CD4-positive, CD25-positive, alpha-beta regulatory T cell (primary cell): ENCODE measurements around the gene RNF213. TPM values are rescaled to one million over a fixed set of nuclear protein-coding genes. Genes with fewer than 3 reads are reported as not detected.
"Not testable (repeated sequence)": the region's sequence is repeated elsewhere in the genome, so short reads cannot be mapped to it uniquely, and the experiment has no call there.

ENCODE experiments used
- ATAC-seq, 2 donors: fragments of 150-1000 bp; cut with Tn5 transposase; one replicate each; pipeline ENCODE4 v1.10.0; 2021; ENCODE audit warnings: low read depth in 2 of 2, moderate number of reproducible peaks in 2 of 2, moderate library complexity in 1 of 2
- DNase-seq, 3 donors: peaks; one replicate each; pipeline versions ENCODE4 v3.0.0 to v3.0.0-alpha.2; 2012 to 2022; ENCODE audit warnings: mixed read lengths in 1 of 3
- H3K27ac ChIP-seq: one replicate; pipeline ENCODE4 v1.7.0; 2013; ENCODE audit warnings: mild to moderate bottlenecking, low read length; ENCODE audit not compliant: insufficient read depth, poor library complexity, severe bottlenecking
- H3K27me3 ChIP-seq: one replicate; pipeline ENCODE4 v1.7.0; 2013; ENCODE audit warnings: low read length; ENCODE audit not compliant: control insufficient read depth, insufficient read depth
- H3K36me3 ChIP-seq: one replicate; pipeline ENCODE4 v1.7.0; 2013; ENCODE audit warnings: mild to moderate bottlenecking, low read length, moderate library complexity; ENCODE audit not compliant: control insufficient read depth, insufficient read depth
- H3K4me1 ChIP-seq: 2 replicates; pipeline ENCODE4 v1.7.0; 2013; ENCODE audit warnings: mild to moderate bottlenecking, low read length; ENCODE audit not compliant: insufficient read depth, control insufficient read depth, poor library complexity, severe bottlenecking
- H3K4me3 ChIP-seq: one replicate; pipeline ENCODE4 v1.7.0; 2013; ENCODE audit warnings: low read depth, mild to moderate bottlenecking, low read length, moderate library complexity
- H3K9me3 ChIP-seq, 2 experiments: 1 replicate in 1 of 2; 2 replicates in 1 of 2; pipeline ENCODE4 v1.7.0; 2013; ENCODE audit warnings: low read length in 2 of 2, mild to moderate bottlenecking in 1 of 2, moderate library complexity in 1 of 2; ENCODE audit not compliant: control insufficient read depth in 2 of 2
- H3K27ac Mint-ChIP-seq, 3 donors: one replicate each; pipeline ENCODE4 v1.8.0; 2020 to 2022; ENCODE audit warnings: mild to moderate bottlenecking in 3 of 3, mixed read lengths in 3 of 3, moderate library complexity in 2 of 3
- H3K27me3 Mint-ChIP-seq: one replicate; pipeline ENCODE4 v1.8.0; 2022; ENCODE audit warnings: mild to moderate bottlenecking, mixed read lengths
- H3K36me3 Mint-ChIP-seq: one replicate; pipeline ENCODE4 v1.8.0; 2020; ENCODE audit warnings: mixed read lengths
- H3K4me1 Mint-ChIP-seq, 4 donors: one replicate each; pipeline ENCODE4 v1.8.0; 2020 to 2022; ENCODE audit warnings: mixed read lengths in 4 of 4, mild to moderate bottlenecking in 1 of 4
- H3K4me3 Mint-ChIP-seq, 4 donors: one replicate each; pipeline ENCODE4 v1.8.0; 2020 to 2022; ENCODE audit warnings: mild to moderate bottlenecking in 4 of 4, mixed read lengths in 4 of 4, moderate library complexity in 3 of 4
- H3K9me3 Mint-ChIP-seq, 7 donors: one replicate each; pipeline ENCODE4 v1.8.0; 2020 to 2022; ENCODE audit warnings: mixed read lengths in 7 of 7, mild to moderate bottlenecking in 3 of 7, moderate library complexity in 2 of 7
- polyA plus RNA-seq, 4 donors: library from polyadenylated mRNA; unstranded; fragments of 300-500 nt; fragmentation: Illumina TruSeq; gene quantifications; one replicate each; pipeline ENCODE4 v1.2.3, GENCODE V29; 2021
- total RNA-seq: library from RNA; stranded (reverse); gene quantifications from one replicate; pipeline ENCODE4 v1.2.3, GENCODE V29; 2022

Gene RNF213
- total and polyA plus RNA-seq, 5 donors from 2014 or later = 27.6 to 666 (median 32.4) TPM

- H3K27ac Mint-ChIP-seq = no peak overlapping the region
- Histone ChIP-seq H3K27ac (no peak overlapping the region), H3K36me3 (peaks cover 35% of the 10 kb centered on the region), H3K4me3 (no peak overlapping the region), H3K27me3 (no peaks in the 10 kb centered on the region), H3K4me1 (no peaks in the 10 kb centered on the region), H3K9me3 (no peaks in the 10 kb centered on the region)
- DNase-seq (no peak), ATAC-seq (no peak)
- H3K4me3 Mint-ChIP-seq = no peak overlapping the region
- no peaks in the 10 kb centered on the region for H3K27me3 Mint-ChIP-seq
- peaks cover 0 to 2% (median 0%) of the 10 kb centered on the region in 4 donors for H3K4me1 Mint-ChIP-seq
- no peaks in the 10 kb centered on the region for H3K9me3 Mint-ChIP-seq
- peaks cover 20% of the 10 kb centered on the region for H3K36me3 Mint-ChIP-seq
These were observed 18.1 kb upstream of the RNF213 start for GRCh38 chr17:80242505-80242904.

DNA sequence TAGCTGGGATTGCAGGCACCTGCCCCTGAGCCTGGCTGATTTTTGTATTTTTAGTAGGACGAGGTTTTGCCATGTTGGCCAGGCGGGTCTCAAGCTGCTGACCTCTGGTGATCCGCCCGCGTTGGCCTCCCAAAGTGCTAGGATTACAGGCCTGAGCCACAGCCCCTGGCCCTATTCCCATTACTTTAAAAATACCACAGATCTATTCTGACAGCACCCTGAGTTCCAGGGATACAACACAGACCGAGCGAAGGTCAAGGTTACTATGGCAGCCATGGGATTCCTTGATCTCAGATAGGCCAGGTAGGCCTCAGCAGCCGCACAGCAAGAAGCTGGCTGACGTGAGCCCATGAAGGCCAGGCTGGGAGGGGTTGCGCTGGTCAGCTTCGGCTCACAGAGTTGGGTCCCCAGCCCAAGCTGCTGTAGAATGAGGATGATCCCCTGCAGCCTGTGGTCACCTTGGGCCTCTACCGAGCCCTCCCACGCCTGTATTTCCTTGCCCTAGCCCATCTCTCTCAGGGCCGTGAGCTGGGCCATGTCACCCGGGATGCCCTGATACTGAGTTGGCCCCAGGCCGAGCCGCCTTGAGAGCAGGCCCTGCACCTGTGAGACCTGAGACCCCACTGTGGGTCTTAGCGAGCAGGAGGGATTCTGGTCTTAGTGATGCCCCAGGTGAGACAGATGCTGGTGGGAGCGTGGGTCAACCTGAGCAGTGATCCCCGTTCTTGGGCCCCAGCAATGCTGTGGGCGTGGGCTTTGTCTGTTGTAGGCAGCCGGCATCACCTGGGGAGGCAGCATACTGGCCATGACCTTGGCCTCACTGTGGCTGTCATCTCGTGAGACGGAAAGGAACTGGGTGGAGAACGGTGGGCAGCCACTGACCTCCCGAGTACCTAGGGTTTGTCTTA is 16.9 kb upstream of the RNF213 start:
- DNase-seq (no peak), ATAC-seq (no peak)
- Histone ChIP-seq H3K27me3 (no peaks in the 10 kb centered on the region), H3K36me3 (peaks cover 28% of the 10 kb centered on the region), H3K4me1 (no peaks in the 10 kb centered on the region), H3K27ac (no peak overlapping the region), H3K4me3 (no peak overlapping the region), H3K9me3 (no peaks in the 10 kb centered on the region)
- Mint-ChIP-seq H3K36me3 (peaks cover 11% of the 10 kb centered on the region), H3K27me3 (no peaks in the 10 kb centered on the region), H3K27ac (no peak overlapping the region), H3K4me1 (no peaks in the 10 kb centered on the region), H3K4me3 (no peak overlapping the region), H3K9me3 (no peaks in the 10 kb centered on the region)

DNA sequence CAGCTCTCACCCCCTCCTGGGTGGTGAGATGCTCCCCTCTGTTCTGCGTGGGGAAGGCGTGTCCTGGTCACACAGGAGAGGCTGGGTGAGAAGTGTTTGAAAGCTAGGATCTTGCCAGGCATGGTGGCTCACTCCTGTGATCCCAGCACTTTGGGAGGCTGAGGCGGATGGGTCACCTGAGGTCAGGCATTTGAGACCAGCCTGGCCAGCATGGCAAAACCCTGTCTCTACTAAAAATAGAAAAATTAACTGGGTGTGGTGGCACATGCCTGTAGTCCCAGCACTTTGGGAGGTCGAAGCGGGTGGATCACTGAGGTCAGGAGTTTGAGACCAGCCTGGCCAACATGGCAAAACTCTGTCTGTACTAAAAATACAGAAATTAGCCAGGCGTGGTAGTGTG is 16.2 kb upstream of the RNF213 start:
- not testable (repeated sequence) for H3K27me3 Mint-ChIP-seq, H3K4me1 Mint-ChIP-seq, H3K27ac Mint-ChIP-seq, H3K9me3 ChIP-seq, H3K9me3 Mint-ChIP-seq, DNase-seq, H3K4me3 ChIP-seq, H3K27me3 ChIP-seq, H3K27ac ChIP-seq, H3K4me1 ChIP-seq, H3K4me3 Mint-ChIP-seq, ATAC-seq
- peaks cover 11% of the 10 kb centered on the region for H3K36me3 Mint-ChIP-seq
- H3K36me3 ChIP-seq = peaks cover 29% of the 10 kb centered on the region

DNA sequence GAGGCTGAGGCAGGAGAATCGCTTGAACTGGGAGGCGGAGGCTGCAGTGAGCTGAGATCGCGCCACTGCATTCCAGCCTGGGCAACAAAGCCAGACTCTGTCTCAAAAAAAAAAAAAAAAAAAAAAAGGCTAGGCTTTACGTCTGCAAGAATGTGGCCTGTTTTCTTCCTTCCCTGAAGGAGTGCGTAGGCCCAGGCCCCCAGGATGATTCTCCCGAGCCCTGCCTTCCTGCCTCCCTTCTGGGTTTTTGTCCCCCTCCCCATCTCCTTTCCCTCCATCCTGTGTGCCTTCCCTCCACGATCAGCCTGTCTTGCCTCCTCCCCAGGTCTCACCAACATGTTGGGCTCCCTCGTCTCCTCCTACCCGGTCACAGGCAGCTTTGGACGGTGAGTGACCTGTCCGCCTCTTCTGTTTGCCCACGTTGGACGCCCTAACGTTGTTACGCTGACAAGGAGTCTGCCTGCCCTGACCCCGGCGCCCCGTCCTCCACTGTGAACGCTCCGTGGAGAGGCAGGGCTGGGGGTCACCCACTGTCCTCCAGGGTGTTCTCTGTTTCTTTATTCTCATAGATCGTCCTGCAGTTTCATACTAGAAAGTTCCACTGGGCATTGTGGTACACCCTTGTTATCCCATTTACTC is 15.7 kb upstream of the RNF213 start:
- no peak overlapping the region for H3K4me3 ChIP-seq
- no peak overlapping the region for H3K27ac Mint-ChIP-seq
- no peaks in the 10 kb centered on the region for H3K9me3 Mint-ChIP-seq
- no peaks in the 10 kb centered on the region for H3K4me1 ChIP-seq
- H3K4me3 Mint-ChIP-seq = no peak overlapping the region
- peaks cover 11% of the 10 kb centered on the region for H3K36me3 Mint-ChIP-seq
- peaks cover 29% of the 10 kb centered on the region for H3K36me3 ChIP-seq
- ATAC-seq (no peak), DNase-seq (no peak)
- H3K4me1 Mint-ChIP-seq = no peaks in the 10 kb centered on the region
- no peaks in the 10 kb centered on the region for H3K27me3 ChIP-seq
- no peaks in the 10 kb centered on the region for H3K9me3 ChIP-seq
- H3K27me3 Mint-ChIP-seq = no peaks in the 10 kb centered on the region
- H3K27ac ChIP-seq = no peak overlapping the region

DNA sequence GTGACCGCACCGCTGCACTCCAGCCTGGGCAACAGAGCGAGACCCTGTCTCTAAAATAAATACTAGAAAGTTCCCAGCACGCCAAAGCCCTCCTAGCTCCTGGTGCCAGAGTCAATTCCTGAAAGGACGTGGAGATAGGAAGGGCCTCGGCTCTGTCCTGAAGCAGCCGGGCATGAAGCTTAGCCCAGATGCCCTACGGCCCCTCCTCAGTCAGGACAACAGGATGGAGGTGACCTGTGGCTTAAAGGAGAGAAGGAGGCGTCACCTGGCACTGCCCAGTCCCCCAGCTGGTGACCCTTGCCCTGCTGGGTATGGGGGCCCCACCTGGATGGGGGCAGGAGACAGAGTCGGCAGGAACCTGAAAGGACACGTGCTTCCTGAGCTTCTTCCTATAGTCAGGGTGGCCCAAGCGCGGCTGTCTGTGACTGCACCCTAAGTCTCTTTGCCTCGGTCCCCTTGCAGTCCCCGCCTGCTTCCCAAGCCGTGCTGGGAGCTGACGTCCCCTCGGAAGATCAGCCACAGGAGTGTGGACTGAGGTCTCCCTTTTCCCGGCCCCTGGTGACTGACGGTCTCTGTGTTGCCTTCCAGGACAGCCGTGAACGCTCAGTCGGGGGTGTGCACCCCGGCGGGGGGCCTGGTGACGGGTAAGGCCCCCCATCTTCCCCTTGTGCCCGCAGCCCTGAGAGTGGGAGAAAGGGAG is 14.9 kb upstream of the RNF213 start:
- Histone ChIP-seq H3K36me3 (peaks cover 29% of the 10 kb centered on the region), H3K4me3 (no peak overlapping the region), H3K27me3 (no peaks in the 10 kb centered on the region), H3K9me3 (no peaks in the 10 kb centered on the region), H3K4me1 (no peaks in the 10 kb centered on the region), H3K27ac (no peak overlapping the region)
- no peak for ATAC-seq
- no peak for DNase-seq
- no peaks in the 10 kb centered on the region for H3K9me3 Mint-ChIP-seq
- H3K36me3 Mint-ChIP-seq = peaks cover 11% of the 10 kb centered on the region
- H3K27ac Mint-ChIP-seq = no peak overlapping the region
- H3K27me3 Mint-ChIP-seq = no peaks in the 10 kb centered on the region
- no peaks in the 10 kb centered on the region for H3K4me1 Mint-ChIP-seq
- H3K4me3 Mint-ChIP-seq = no peak overlapping the region

DNA sequence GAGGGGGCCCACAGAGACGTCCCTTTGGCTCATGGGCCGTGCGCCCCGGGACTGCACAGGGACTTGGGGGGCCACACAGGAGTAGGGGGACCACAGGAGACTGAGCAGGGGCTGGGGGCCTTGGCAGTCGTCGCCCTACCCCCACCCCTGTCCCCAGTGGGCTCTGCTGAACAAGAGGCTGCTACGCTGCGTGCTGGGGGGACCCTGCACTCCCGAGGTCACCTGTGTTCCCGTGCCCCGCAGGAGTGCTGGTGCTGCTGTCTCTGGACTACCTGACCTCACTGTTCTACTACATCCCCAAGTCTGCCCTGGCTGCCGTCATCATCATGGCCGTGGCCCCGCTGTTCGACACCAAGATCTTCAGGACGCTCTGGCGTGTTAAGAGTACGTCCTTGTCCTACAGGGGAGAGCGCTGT is 14.4 kb upstream of the RNF213 start:
- Histone ChIP-seq H3K27me3 (no peaks in the 10 kb centered on the region), H3K9me3 (no peaks in the 10 kb centered on the region), H3K36me3 (peaks cover 26% of the 10 kb centered on the region), H3K4me1 (no peaks in the 10 kb centered on the region), H3K27ac (no peak overlapping the region), H3K4me3 (no peak overlapping the region)
- Mint-ChIP-seq H3K9me3 (no peaks in the 10 kb centered on the region), H3K4me3 (no peak overlapping the region), H3K27me3 (no peaks in the 10 kb centered on the region), H3K4me1 (no peaks in the 10 kb centered on the region), H3K27ac (no peak overlapping the region), H3K36me3 (peaks cover 11% of the 10 kb centered on the region)
- ATAC-seq (no peak), DNase-seq (no peak)

DNA sequence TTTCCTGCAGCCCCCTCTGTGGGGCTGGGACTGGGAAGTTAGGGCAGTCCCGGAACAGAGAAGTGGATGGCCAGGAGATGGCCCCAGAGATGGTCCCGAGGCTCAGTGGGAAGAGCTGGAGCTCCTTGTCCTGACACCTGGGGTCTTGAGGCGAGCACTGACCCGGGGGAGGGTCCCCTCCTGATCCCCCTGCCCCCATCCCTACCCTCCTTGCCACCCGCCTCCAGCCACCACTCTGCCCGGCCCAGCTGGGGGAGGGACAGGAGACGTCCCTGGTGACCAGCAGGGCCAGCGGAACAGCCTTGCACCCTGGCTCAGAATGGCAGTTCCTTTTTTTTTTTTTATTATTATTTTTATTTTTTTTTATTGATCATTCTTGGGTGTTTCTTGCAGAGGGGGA is 13.9 kb upstream of the RNF213 start:
- Mint-ChIP-seq H3K9me3 (no peaks in the 10 kb centered on the region), H3K4me1 (peaks cover 0 to 2% (median under 1%) of the 10 kb centered on the region in 4 donors), H3K4me3 (no peak overlapping the region), H3K27ac (no peak overlapping the region), H3K27me3 (no peaks in the 10 kb centered on the region), H3K36me3 (peaks cover 8% of the 10 kb centered on the region)
- Histone ChIP-seq H3K36me3 (peaks cover 22% of the 10 kb centered on the region), H3K27ac (no peak overlapping the region), H3K9me3 (no peaks in the 10 kb centered on the region), H3K4me3 (no peak overlapping the region), H3K27me3 (no peaks in the 10 kb centered on the region), H3K4me1 (no peaks in the 10 kb centered on the region)
- no peak for ATAC-seq
- DNase-seq = no peak
